ENCODE data around the gene RPL27.
A peak's percentile ranks its signal among the peaks of the same experiment; 100 is the strongest.

The RPL27 gene

DNA sequence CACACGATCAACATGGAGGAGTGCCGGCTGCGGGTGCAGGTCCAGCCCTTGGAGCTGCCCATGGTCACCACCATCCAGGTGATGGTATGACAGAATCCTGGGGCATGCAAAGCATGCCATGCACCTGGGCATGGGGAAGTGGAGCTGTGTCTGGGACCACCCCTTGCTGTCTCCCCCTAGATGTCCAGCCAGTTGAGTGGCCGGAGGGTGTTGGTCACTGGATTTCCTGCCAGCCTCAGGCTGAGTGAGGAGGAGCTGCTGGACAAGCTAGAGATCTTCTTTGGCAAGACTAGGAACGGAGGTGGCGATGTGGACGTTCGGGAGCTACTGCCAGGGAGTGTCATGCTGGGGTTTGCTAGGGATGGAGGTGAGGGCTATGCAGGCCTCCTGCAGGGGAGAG is 15.1 kb downstream of the RPL27 start:
- Histone ChIP-seq H3K4me1 (ENCODE audit: control insufficient read depth in 2 of 2, insufficient read depth in 2 of 2, low read length in 2 of 2) (peaks cover 16 to 19% of the 10 kb centered on the region in 2 donors), H3K9ac (ENCODE audit: low read depth in 1 of 2, low read length in 2 of 2) (no peak overlapping the region), H3K4me3 (ENCODE audit: low read length in 2 of 2) (no peak overlapping the region), H3K9me3 (ENCODE audit: control insufficient read depth in 2 of 2, low read length in 2 of 2) (no peaks in the 10 kb centered on the region), H3K27ac (ENCODE audit: low read depth in 2 of 2, low read length in 2 of 2) (no peak overlapping the region), H3K36me3 (ENCODE audit: control insufficient read depth in 2 of 2, insufficient read depth in 2 of 2, low read length in 2 of 2) (peaks cover 34% of the 10 kb centered on the region in 2 donors), H3K27me3 (ENCODE audit: control insufficient read depth in 2 of 2, insufficient read depth in 2 of 2, low read length in 2 of 2) (no peaks in the 10 kb centered on the region)

DNA sequence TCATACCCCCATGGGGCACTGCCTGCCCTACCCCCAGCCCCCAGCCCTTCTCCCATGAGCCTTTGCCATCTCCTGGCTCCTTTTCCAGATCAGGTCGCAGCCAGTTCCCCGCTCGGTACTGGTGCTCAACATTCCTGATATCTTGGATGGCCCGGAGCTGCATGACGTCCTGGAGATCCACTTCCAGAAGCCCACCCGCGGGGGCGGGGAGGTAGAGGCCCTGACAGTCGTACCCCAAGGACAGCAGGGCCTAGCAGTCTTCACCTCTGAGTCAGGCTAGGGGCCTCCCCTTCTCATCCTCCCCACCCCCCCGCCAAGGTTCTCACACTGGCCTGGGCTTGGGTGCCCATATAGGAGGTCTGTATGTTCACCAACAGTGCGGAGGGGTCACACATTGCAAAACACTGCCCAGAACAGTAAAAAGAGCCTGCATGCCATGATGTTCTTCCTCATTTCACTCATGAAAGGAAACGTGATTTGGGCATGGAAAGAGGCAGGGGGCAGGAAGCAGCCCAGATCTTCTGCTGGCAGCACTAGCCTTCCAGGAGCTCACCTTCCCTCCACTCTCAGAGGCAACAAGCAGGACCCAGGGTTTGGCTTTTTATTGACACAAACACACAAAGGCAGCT is 15.9 kb downstream of the RPL27 start:
- peak overlapping the region in 1 of 2 donors; percentile 32 for H3K27ac ChIP-seq (ENCODE audit: low read depth in 2 of 2, low read length in 2 of 2)
- no peak overlapping the region for H3K9ac ChIP-seq (ENCODE audit: low read depth in 1 of 2, low read length in 2 of 2)
- H3K27me3 ChIP-seq (ENCODE audit: control insufficient read depth in 2 of 2, insufficient read depth in 2 of 2, low read length in 2 of 2) = no peaks in the 10 kb centered on the region
- H3K4me1 ChIP-seq (ENCODE audit: control insufficient read depth in 2 of 2, insufficient read depth in 2 of 2, low read length in 2 of 2) = peaks cover 19 to 21% of the 10 kb centered on the region in 2 donors
- no peak overlapping the region for H3K4me3 ChIP-seq (ENCODE audit: low read length in 2 of 2)
- peaks cover 34% of the 10 kb centered on the region in 2 donors for H3K36me3 ChIP-seq (ENCODE audit: control insufficient read depth in 2 of 2, insufficient read depth in 2 of 2, low read length in 2 of 2)
- H3K9me3 ChIP-seq (ENCODE audit: control insufficient read depth in 2 of 2, low read length in 2 of 2) = no peaks in the 10 kb centered on the region

DNA sequence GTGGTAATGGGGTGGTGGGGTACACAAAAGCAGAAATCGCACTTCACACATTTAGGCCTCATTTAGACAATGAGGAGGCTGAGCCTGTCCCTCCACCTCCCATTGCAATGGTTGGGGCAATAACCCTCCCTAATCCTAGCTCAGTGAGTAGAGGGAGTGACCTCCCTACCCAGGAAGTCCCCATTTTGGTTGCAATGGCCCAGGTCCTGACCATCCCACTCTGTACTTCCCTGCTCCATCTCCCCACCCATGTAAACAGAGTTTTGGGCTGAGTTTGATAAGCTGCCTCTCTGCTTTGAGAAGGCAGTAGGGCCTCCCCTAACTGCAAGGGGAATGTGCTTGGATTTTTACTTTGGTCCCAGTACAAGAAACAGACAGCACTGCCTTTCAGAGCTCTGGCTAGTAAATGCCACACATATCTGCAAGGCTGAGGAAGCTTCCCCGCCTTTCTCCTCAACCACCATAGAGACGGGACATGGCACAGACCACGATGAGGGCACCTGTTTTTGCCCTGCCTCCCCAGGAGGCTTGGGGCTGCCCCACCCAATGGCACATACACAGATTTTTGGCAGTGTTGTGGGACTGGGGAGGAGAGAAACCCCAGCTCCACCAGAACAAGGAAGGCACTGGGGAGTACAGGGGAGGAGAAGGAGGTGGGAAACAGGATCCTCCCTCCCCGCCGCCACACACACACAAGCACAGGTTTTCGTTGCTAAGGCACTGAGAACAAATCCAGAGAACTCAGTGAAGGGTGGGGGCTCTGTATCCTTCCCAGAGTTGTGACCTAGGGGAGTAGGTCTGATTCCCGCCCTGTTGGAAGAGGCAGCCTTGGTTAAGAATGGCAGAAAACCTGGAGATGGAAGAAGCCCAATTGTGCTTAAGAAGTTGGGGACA is 16.7 kb downstream of the RPL27 start:
- no peak overlapping the region for H3K4me3 ChIP-seq (ENCODE audit: low read length in 2 of 2)
- no peaks in the 10 kb centered on the region for H3K9me3 ChIP-seq (ENCODE audit: control insufficient read depth in 2 of 2, low read length in 2 of 2)
- H3K27ac ChIP-seq (ENCODE audit: low read depth in 2 of 2, low read length in 2 of 2) = peak overlapping the region in 1 of 2 donors; percentile 32
- peaks cover 34% of the 10 kb centered on the region in 2 donors for H3K36me3 ChIP-seq (ENCODE audit: control insufficient read depth in 2 of 2, insufficient read depth in 2 of 2, low read length in 2 of 2)
- no peak overlapping the region for H3K9ac ChIP-seq (ENCODE audit: low read depth in 1 of 2, low read length in 2 of 2)
- H3K27me3 ChIP-seq (ENCODE audit: control insufficient read depth in 2 of 2, insufficient read depth in 2 of 2, low read length in 2 of 2) = no peaks in the 10 kb centered on the region
- H3K4me1 ChIP-seq (ENCODE audit: control insufficient read depth in 2 of 2, insufficient read depth in 2 of 2, low read length in 2 of 2) = peaks cover 24 to 27% of the 10 kb centered on the region in 2 donors

GRCh38 chr17:43015579-43015978 is 17.4 kb downstream of the RPL27 start:
- Histone ChIP-seq H3K9ac (ENCODE audit: low read depth in 1 of 2, low read length in 2 of 2) (no peak overlapping the region), H3K36me3 (ENCODE audit: control insufficient read depth in 2 of 2, insufficient read depth in 2 of 2, low read length in 2 of 2) (peaks cover 34% of the 10 kb centered on the region in 2 donors), H3K9me3 (ENCODE audit: control insufficient read depth in 2 of 2, low read length in 2 of 2) (no peaks in the 10 kb centered on the region), H3K4me3 (ENCODE audit: low read length in 2 of 2) (no peak overlapping the region), H3K27ac (ENCODE audit: low read depth in 2 of 2, low read length in 2 of 2) (peak overlapping the region in 1 of 2 donors; percentile 38), H3K27me3 (ENCODE audit: control insufficient read depth in 2 of 2, insufficient read depth in 2 of 2, low read length in 2 of 2) (no peaks in the 10 kb centered on the region), H3K4me1 (ENCODE audit: control insufficient read depth in 2 of 2, insufficient read depth in 2 of 2, low read length in 2 of 2) (peaks cover 23 to 24% of the 10 kb centered on the region in 2 donors)

DNA sequence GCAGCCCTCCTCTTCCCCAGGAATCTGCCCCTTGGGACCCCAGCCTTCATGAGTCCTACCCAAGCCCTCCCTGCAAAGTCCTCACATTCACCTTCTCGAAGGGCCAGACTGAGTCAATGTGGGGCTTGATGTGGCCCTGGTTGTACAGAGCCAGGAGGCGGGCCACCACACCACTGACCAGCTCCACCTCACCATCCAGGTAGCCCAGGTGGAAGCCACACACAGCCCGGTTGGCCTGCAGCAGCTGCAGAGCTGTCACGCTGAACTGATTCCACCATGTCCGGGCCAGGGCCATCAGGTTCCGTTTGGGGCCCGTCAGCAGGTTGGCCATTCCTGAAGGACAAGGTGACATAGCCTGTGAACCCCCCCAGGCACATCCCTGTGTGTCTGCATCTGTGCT is 18.0 kb downstream of the RPL27 start:
- Histone ChIP-seq H3K27me3 (ENCODE audit: control insufficient read depth in 2 of 2, insufficient read depth in 2 of 2, low read length in 2 of 2) (no peaks in the 10 kb centered on the region), H3K36me3 (ENCODE audit: control insufficient read depth in 2 of 2, insufficient read depth in 2 of 2, low read length in 2 of 2) (peaks cover 34% of the 10 kb centered on the region in 2 donors), H3K9me3 (ENCODE audit: control insufficient read depth in 2 of 2, low read length in 2 of 2) (no peaks in the 10 kb centered on the region), H3K4me1 (ENCODE audit: control insufficient read depth in 2 of 2, insufficient read depth in 2 of 2, low read length in 2 of 2) (peaks cover 17 to 18% of the 10 kb centered on the region in 2 donors), H3K9ac (ENCODE audit: low read depth in 1 of 2, low read length in 2 of 2) (no peak overlapping the region), H3K27ac (ENCODE audit: low read depth in 2 of 2, low read length in 2 of 2) (peak overlapping the region in 1 of 2 donors; percentile 38), H3K4me3 (ENCODE audit: low read length in 2 of 2) (no peak overlapping the region)

GRCh38 chr17:43018008-43018853 is 20.0 kb downstream of the RPL27 start:
- H3K9me3 ChIP-seq (ENCODE audit: control insufficient read depth in 2 of 2, low read length in 2 of 2) = no peaks in the 10 kb centered on the region
- no peak overlapping the region for H3K27ac ChIP-seq (ENCODE audit: low read depth in 2 of 2, low read length in 2 of 2)

GRCh38 chr17:43018932-43019331 is 20.7 kb downstream of the RPL27 start:
- H3K9me3 ChIP-seq (ENCODE audit: control insufficient read depth in 2 of 2, low read length in 2 of 2) = no peaks in the 10 kb centered on the region
- H3K27me3 ChIP-seq (ENCODE audit: control insufficient read depth in 2 of 2, insufficient read depth in 2 of 2, low read length in 2 of 2) = no peaks in the 10 kb centered on the region
- H3K36me3 ChIP-seq (ENCODE audit: control insufficient read depth in 2 of 2, insufficient read depth in 2 of 2, low read length in 2 of 2) = peaks cover 19 to 20% of the 10 kb centered on the region in 2 donors
- H3K9ac ChIP-seq (ENCODE audit: low read depth in 1 of 2, low read length in 2 of 2) = no peak overlapping the region
- peaks cover 13 to 18% of the 10 kb centered on the region in 2 donors for H3K4me1 ChIP-seq (ENCODE audit: control insufficient read depth in 2 of 2, insufficient read depth in 2 of 2, low read length in 2 of 2)
- H3K27ac ChIP-seq (ENCODE audit: low read depth in 2 of 2, low read length in 2 of 2) = no peak overlapping the region
- no peak overlapping the region for H3K4me3 ChIP-seq (ENCODE audit: low read length in 2 of 2)

More at GRCh38 chr17:43018008-43018853, 20.0 kb downstream of the RPL27 start:
- H3K4me1 ChIP-seq (ENCODE audit: control insufficient read depth in 2 of 2, insufficient read depth in 2 of 2, low read length in 2 of 2) = peaks cover 13 to 18% of the 10 kb centered on the region in 2 donors
- H3K9ac ChIP-seq (ENCODE audit: low read depth in 1 of 2, low read length in 2 of 2) = no peak overlapping the region
- H3K27me3 ChIP-seq (ENCODE audit: control insufficient read depth in 2 of 2, insufficient read depth in 2 of 2, low read length in 2 of 2) = no peaks in the 10 kb centered on the region
- no peak overlapping the region for H3K4me3 ChIP-seq (ENCODE audit: low read length in 2 of 2)
- H3K36me3 ChIP-seq (ENCODE audit: control insufficient read depth in 2 of 2, insufficient read depth in 2 of 2, low read length in 2 of 2) = peaks cover 26 to 27% of the 10 kb centered on the region in 2 donors

DNA sequence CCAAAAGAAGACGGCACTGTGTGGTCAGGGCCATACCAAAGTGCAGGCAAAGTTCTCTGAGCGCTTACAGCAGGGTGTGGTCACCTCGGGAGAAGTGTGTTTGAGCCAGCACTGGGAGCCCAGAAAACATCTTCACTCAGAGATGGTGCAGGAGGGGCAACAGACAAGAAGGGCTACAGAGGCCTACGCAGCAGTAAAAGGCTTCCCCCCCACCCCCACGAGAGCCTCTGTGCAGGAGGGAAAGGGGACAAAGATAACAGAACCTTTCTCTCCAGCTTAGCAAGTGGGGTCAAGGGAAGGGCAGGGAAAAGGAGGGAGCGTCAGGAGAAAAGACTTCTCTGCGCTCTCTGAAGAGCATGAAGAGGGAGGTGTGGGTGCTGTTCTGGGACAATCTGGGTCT is 21.2 kb downstream of the RPL27 start:
- Histone ChIP-seq H3K4me1 (ENCODE audit: control insufficient read depth in 2 of 2, insufficient read depth in 2 of 2, low read length in 2 of 2) (peaks cover 13 to 20% of the 10 kb centered on the region in 2 donors), H3K27ac (ENCODE audit: low read depth in 2 of 2, low read length in 2 of 2) (peak overlapping the region; percentile 6 to 23), H3K4me3 (ENCODE audit: low read length in 2 of 2) (peak overlapping the region in 1 of 2 donors; percentile 28), H3K9ac (ENCODE audit: low read depth in 1 of 2, low read length in 2 of 2) (no peak overlapping the region), H3K27me3 (ENCODE audit: control insufficient read depth in 2 of 2, insufficient read depth in 2 of 2, low read length in 2 of 2) (no peaks in the 10 kb centered on the region), H3K9me3 (ENCODE audit: control insufficient read depth in 2 of 2, low read length in 2 of 2) (no peaks in the 10 kb centered on the region), H3K36me3 (ENCODE audit: control insufficient read depth in 2 of 2, insufficient read depth in 2 of 2, low read length in 2 of 2) (peaks cover 15% of the 10 kb centered on the region in 2 donors)

DNA sequence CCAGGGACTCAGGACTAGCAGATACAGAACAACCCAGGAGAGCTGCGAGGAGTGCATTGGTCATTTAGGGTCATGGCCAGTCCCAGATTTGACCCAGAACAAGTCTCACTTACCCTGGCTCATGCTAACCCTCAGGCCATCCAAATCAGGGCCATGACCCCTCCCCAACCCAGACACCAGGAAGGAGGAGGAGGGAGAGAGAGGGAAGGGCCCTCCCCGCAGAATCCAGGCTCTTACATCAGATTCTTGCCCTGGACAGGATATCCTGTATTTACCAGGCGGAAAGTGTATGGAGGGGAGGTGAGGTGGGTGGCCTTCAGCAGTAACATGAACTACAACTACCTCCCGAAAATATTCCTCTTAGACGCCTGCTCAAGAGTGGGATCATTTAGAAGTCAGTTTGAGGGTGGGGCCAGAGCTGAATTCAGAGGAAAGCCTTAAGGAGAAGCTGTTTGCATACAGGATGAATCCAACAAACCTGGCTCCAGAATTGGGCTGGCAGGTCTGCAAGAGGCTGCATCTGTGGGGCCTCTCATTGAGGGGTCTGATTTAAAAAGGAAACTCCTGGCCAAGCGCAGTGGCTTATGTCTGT is 21.9 kb downstream of the RPL27 start:
- Histone ChIP-seq H3K27ac (ENCODE audit: low read depth in 2 of 2, low read length in 2 of 2) (peak overlapping the region; percentile 6 to 23), H3K4me1 (ENCODE audit: control insufficient read depth in 2 of 2, insufficient read depth in 2 of 2, low read length in 2 of 2) (peaks cover 17 to 24% of the 10 kb centered on the region in 2 donors), H3K9ac (ENCODE audit: low read depth in 1 of 2, low read length in 2 of 2) (peak overlapping the region in 1 of 2 donors; percentile 24), H3K9me3 (ENCODE audit: control insufficient read depth in 2 of 2, low read length in 2 of 2) (no peaks in the 10 kb centered on the region), H3K27me3 (ENCODE audit: control insufficient read depth in 2 of 2, insufficient read depth in 2 of 2, low read length in 2 of 2) (no peaks in the 10 kb centered on the region), H3K36me3 (ENCODE audit: control insufficient read depth in 2 of 2, insufficient read depth in 2 of 2, low read length in 2 of 2) (peaks cover 9 to 13% of the 10 kb centered on the region in 2 donors), H3K4me3 (ENCODE audit: low read length in 2 of 2) (peak overlapping the region in 1 of 2 donors; percentile 28)
